A673 (cell line): ENCODE results near the gene PNPLA1.

Experiments used
- CTCF ChIP-seq: fragments of 300-800, 200-600 bp; sonication (generic); conservative IDR thresholded peaks from 2 replicates; pipeline ENCODE4 v1.5.1; 2017; ENCODE audit warnings: low read depth, mild to moderate bottlenecking, antibody characterized with exemption, low read length, moderate library complexity, mixed read lengths
- EZH2 ChIP-seq: fragments of 200-600 bp; sonication (generic); IDR thresholded peaks from 2 replicates; pipeline ENCODE4 v1.6.1; 2017; ENCODE audit warnings: borderline replicate concordance, low read depth, mild to moderate bottlenecking, mixed read lengths, antibody characterized with exemption, low read length; ENCODE audit not compliant: poor library complexity, severe bottlenecking

- TF ChIP-seq CTCF (no peak), EZH2 (no peak)
These were observed 67.0 kb downstream of the PNPLA1 start, which contains the start of gene BNIP5 for GRCh38 chr6:36336779-36337241.
